ENCODE measurements around the gene RBP3. TPM values are rescaled to one million over a fixed set of nuclear protein-coding genes. Genes with fewer than 3 reads are reported as not detected.

The RBP3 gene
- total RNA-seq, 1 experiment from 2014 or later, result not detected

DNA sequence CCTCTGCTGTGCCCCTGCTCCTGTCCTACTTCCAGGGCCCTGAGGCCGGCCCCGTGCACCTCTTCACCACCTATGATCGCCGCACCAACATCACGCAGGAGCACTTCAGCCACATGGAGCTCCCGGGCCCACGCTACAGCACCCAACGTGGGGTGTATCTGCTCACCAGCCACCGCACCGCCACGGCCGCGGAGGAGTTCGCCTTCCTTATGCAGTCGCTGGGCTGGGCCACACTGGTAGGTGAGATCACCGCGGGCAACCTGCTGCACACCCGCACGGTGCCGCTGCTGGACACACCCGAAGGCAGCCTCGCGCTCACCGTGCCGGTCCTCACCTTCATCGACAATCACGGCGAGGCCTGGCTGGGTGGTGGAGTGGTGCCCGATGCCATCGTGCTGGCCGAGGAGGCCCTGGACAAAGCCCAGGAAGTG is 1.8 kb downstream of the RBP3 start:
- H3K4me2 ChIP-seq (ENCODE audit: insufficient read depth, insufficient read length, low read length), result no peak overlapping the region
- no peak overlapping the region for H3T11ph ChIP-seq (ENCODE audit: low read length)
- H3K4me1 ChIP-seq (ENCODE audit: insufficient read depth, low read length), result no peaks in the 10 kb centered on the region
- DNase-seq, result no peak
- H2BK20ac ChIP-seq (ENCODE audit: low read depth, low read length, poor library complexity, severe bottlenecking), result no peak overlapping the region
- H3K27me3 ChIP-seq (ENCODE audit: insufficient read depth, low read length), result no peaks in the 10 kb centered on the region
- H2BK12ac ChIP-seq (ENCODE audit: insufficient read length, low read depth, low read length), result no peak overlapping the region
- no peak overlapping the region for H2AK5ac ChIP-seq (ENCODE audit: insufficient read length, low read length)
- Mint-ChIP-seq H3K27me3 (ENCODE audit: low read depth) (no peaks in the 10 kb centered on the region; the same call in none of the 2 replicates), H3K4me3 (no peak overlapping the region; a peak in 1 of 5 replicates), H3K4me1 (peaks cover 0 to 4% of the 10 kb centered on the region in 2 experiments; a peak in 1 of 4 replicates), H3K36me3 (ENCODE audit: insufficient read depth in 1 of 3, low read depth in 3 of 3) (no peaks in the 10 kb centered on the region), H3K9me3 (no peaks in the 10 kb centered on the region), H3K27ac (no peak overlapping the region; a peak in 1 of 7 replicates)
- no peaks in the 10 kb centered on the region for H3K79me1 ChIP-seq (ENCODE audit: insufficient read depth, low read depth, low read length, poor library complexity, severe bottlenecking)
- H3K56ac ChIP-seq (ENCODE audit: insufficient read length, low read depth, low read length), result no peak overlapping the region
- no peak overlapping the region for H2BK120ac ChIP-seq (ENCODE audit: low read depth, low read length, poor library complexity, severe bottlenecking)
- no peak overlapping the region for H3K23ac ChIP-seq (ENCODE audit: insufficient read length, low read depth, low read length)
- no peaks in the 10 kb centered on the region for H3K23me2 ChIP-seq (ENCODE audit: insufficient read length, low read depth, low read length, poor library complexity, severe bottlenecking)
- TF ChIP-seq, protein P1, sequence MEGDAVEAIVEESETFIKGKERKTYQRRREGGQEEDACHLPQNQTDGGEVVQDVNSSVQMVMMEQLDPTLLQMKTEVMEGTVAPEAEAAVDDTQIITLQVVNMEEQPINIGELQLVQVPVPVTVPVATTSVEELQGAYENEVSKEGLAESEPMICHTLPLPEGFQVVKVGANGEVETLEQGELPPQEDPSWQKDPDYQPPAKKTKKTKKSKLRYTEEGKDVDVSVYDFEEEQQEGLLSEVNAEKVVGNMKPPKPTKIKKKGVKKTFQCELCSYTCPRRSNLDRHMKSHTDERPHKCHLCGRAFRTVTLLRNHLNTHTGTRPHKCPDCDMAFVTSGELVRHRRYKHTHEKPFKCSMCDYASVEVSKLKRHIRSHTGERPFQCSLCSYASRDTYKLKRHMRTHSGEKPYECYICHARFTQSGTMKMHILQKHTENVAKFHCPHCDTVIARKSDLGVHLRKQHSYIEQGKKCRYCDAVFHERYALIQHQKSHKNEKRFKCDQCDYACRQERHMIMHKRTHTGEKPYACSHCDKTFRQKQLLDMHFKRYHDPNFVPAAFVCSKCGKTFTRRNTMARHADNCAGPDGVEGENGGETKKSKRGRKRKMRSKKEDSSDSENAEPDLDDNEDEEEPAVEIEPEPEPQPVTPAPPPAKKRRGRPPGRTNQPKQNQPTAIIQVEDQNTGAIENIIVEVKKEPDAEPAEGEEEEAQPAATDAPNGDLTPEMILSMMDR (conservative IDR thresholded peaks at IDR 0.05), result no peak
- no peak overlapping the region for H3K9ac ChIP-seq (ENCODE audit: extremely low read depth, insufficient read length, low read length)
- no peak overlapping the region for H2BK5ac ChIP-seq (ENCODE audit: insufficient read length, low read length)
- no peak overlapping the region for H4K5ac ChIP-seq (ENCODE audit: insufficient read length, low read depth, low read length)
- no peak overlapping the region for H4K91ac ChIP-seq (ENCODE audit: insufficient read length, low read depth, low read length)
- H4K20me1 ChIP-seq (ENCODE audit: control insufficient read depth, insufficient read depth, insufficient read length), result no peaks in the 10 kb centered on the region
- no peaks in the 10 kb centered on the region for H3K79me2 ChIP-seq (ENCODE audit: insufficient read depth, low read length)
- no peak overlapping the region for H2AFZ ChIP-seq (ENCODE audit: low read length)
- no peak overlapping the region for H4K8ac ChIP-seq (replicated peaks; ENCODE audit: insufficient read length, low read depth, low read length)
- H3K18ac ChIP-seq (ENCODE audit: insufficient read length, low read depth, low read length), result no peak overlapping the region
- WGBS (ENCODE audit: extremely low coverage, insufficient read length, low lambda C conversion rate), result no CpG with 5 or more reads among the region's 31 CpGs
- H3K9me3 ChIP-seq (ENCODE audit: control insufficient read depth, low read depth, low read length), result no peaks in the 10 kb centered on the region
- H3K27ac ChIP-seq (ENCODE audit: insufficient read length, low read depth, low read length), result no peak overlapping the region
- H3K14ac ChIP-seq (ENCODE audit: insufficient read depth, low read length), result no peak overlapping the region
- H3K4ac ChIP-seq (ENCODE audit: low read depth, low read length), result no peak overlapping the region
- no peak overlapping the region for H2BK15ac ChIP-seq (ENCODE audit: low read depth, low read length)
